SH-SY5Y (cell line): ENCODE data around the gene CRYBG1.

Experiments used
- GATA2 ChIP-seq: IDR thresholded peaks from 2 replicates; pipeline ENCODE4 v1.6.1; 2011; ENCODE audit warnings: mild to moderate bottlenecking, low read depth, low read length
- GATA3 ChIP-seq: IDR thresholded peaks from 2 replicates; pipeline ENCODE4 v1.6.1; 2011; ENCODE audit warnings: low read depth, mild to moderate bottlenecking, low read length, moderate library complexity

The CRYBG1 gene

GRCh38 chr6:106363401-106364138 lies 3.1 kb downstream of the CRYBG1 start:
- TF ChIP-seq GATA3, result no peak
- no peak for TF ChIP-seq GATA2

GRCh38 chr6:106369739-106370138 lies 9.2 kb downstream of the CRYBG1 start:
- no peak for TF ChIP-seq GATA2
- no peak for TF ChIP-seq GATA3

GRCh38 chr6:106370639-106371038 lies 10.1 kb downstream of the CRYBG1 start:
- TF ChIP-seq GATA3 (no peak), GATA2 (no peak)

GRCh38 chr6:106372838-106373501 lies 12.5 kb downstream of the CRYBG1 start:
- TF ChIP-seq GATA3 (no peak), GATA2 (no peak)

- TF ChIP-seq GATA3 (no peak), GATA2 (no peak)
These were observed 13.2 kb downstream of the CRYBG1 start for GRCh38 chr6:106373502-106374239.

GRCh38 chr6:106377061-106377540 lies 16.6 kb downstream of the CRYBG1 start:
- TF ChIP-seq GATA3, result no peak
- no peak for TF ChIP-seq GATA2

- TF ChIP-seq GATA3 (no peak), GATA2 (no peak)
These were observed 19.4 kb downstream of the CRYBG1 start for GRCh38 chr6:106379951-106380350.

- TF ChIP-seq GATA3 (no peak), GATA2 (no peak)
These were observed 19.9 kb downstream of the CRYBG1 start for GRCh38 chr6:106380407-106380806.

GRCh38 chr6:106381223-106381622 lies 20.7 kb downstream of the CRYBG1 start:
- no peak for TF ChIP-seq GATA3
- TF ChIP-seq GATA2, result no peak

- TF ChIP-seq GATA3, result no peak
- no peak for TF ChIP-seq GATA2
These were observed 21.4 kb downstream of the CRYBG1 start for GRCh38 chr6:106381881-106382280.

GRCh38 chr6:106383573-106383972 lies 23.1 kb downstream of the CRYBG1 start:
- TF ChIP-seq GATA3 (no peak), GATA2 (no peak)

- no peak for TF ChIP-seq GATA2
- no peak for TF ChIP-seq GATA3
These were observed 25.0 kb downstream of the CRYBG1 start for GRCh38 chr6:106385530-106385929.

- no peak for TF ChIP-seq GATA2
- TF ChIP-seq GATA3, result no peak
These were observed 27.4 kb downstream of the CRYBG1 start for GRCh38 chr6:106387875-106388274.

- TF ChIP-seq GATA2, result no peak
- TF ChIP-seq GATA3, result no peak
These were observed 29.6 kb downstream of the CRYBG1 start for GRCh38 chr6:106390088-106390487.

- TF ChIP-seq GATA3, result no peak
These were observed 36.1 kb downstream of the CRYBG1 start for GRCh38 chr6:106396426-106397220.
